CD8-positive, alpha-beta memory T cell (primary cell): ENCODE data around the gene CELSR2. TPM values are rescaled to one million over a fixed set of nuclear protein-coding genes. Genes with fewer than 3 reads are reported as not detected.
"Not testable (repeated sequence)": the region's sequence is repeated elsewhere in the genome, so short reads cannot be mapped to it uniquely, and the experiment has no call there.

Experiments
- CTCF ChIA-PET: fragments of 350-600 bp; sonication (Branson Sonifier 250); formaldehyde crosslinking; loops from one replicate; lab custom pipeline; 2021; ENCODE audit warnings: antibody characterized with exemption; lab: Charles Lee
- POLR2A ChIA-PET: fragments of 350-600 bp; sonication (Branson Sonifier 250); formaldehyde crosslinking; loops from one replicate; lab custom pipeline; 2021; ENCODE audit warnings: antibody characterized with exemption; lab: Charles Lee
- DNase-seq, 5 donors: peaks; one replicate each; pipeline versions ENCODE4 v3.0.0 to v3.0.0-alpha.2; 2020 to 2022; ENCODE audit warnings: mixed read lengths in 1 of 5
- H3K27ac ChIP-seq: one replicate; pipeline ENCODE4 v1.7.0; 2013; ENCODE audit warnings: low read depth, mild to moderate bottlenecking, low read length, moderate library complexity
- H3K27me3 ChIP-seq: 2 replicates; pipeline ENCODE4 v1.7.0; 2013; ENCODE audit warnings: low read length, mild to moderate bottlenecking; ENCODE audit not compliant: insufficient read depth, poor library complexity, severe bottlenecking
- H3K36me3 ChIP-seq: 2 replicates; pipeline ENCODE4 v1.7.0; 2013; ENCODE audit warnings: mild to moderate bottlenecking, low read length, moderate library complexity; ENCODE audit not compliant: insufficient read depth
- H3K4me1 ChIP-seq: 2 replicates; pipeline ENCODE4 v1.7.0; 2013; ENCODE audit warnings: mild to moderate bottlenecking, low read length, moderate library complexity; ENCODE audit not compliant: insufficient read depth
- H3K4me3 ChIP-seq: 2 replicates; pipeline ENCODE4 v1.7.0; 2013; ENCODE audit warnings: mild to moderate bottlenecking, low read length
- H3K9me3 ChIP-seq: 2 replicates; pipeline ENCODE4 v1.7.0; 2013; ENCODE audit warnings: mild to moderate bottlenecking, low read length
- H3K27ac Mint-ChIP-seq, 8 donors: one replicate each; pipeline ENCODE4 v1.8.0; 2020 to 2021; ENCODE audit warnings: mixed read lengths in 8 of 8, mild to moderate bottlenecking in 6 of 8, inconsistent platforms in 3 of 8, moderate library complexity in 3 of 8
- H3K27me3 Mint-ChIP-seq, 2 donors: one replicate each; pipeline ENCODE4 v1.8.0; 2020 to 2021; ENCODE audit warnings: mixed read lengths in 2 of 2, mild to moderate bottlenecking in 1 of 2, moderate library complexity in 1 of 2
- H3K36me3 Mint-ChIP-seq, 3 donors: one replicate each; pipeline ENCODE4 v1.8.0; 2020 to 2021; ENCODE audit warnings: mixed read lengths in 3 of 3, inconsistent platforms in 1 of 3, mild to moderate bottlenecking in 1 of 3
- H3K4me1 Mint-ChIP-seq, 3 donors: one replicate each; pipeline ENCODE4 v1.8.0; 2020 to 2021; ENCODE audit warnings: mixed read lengths in 3 of 3, inconsistent platforms in 1 of 3, mild to moderate bottlenecking in 1 of 3
- H3K4me3 Mint-ChIP-seq, 7 donors: one replicate each; pipeline ENCODE4 v1.8.0; 2020 to 2021; ENCODE audit warnings: mixed read lengths in 7 of 7, mild to moderate bottlenecking in 6 of 7, moderate library complexity in 4 of 7, inconsistent platforms in 2 of 7
- H3K9me3 Mint-ChIP-seq, 5 donors: one replicate each; pipeline ENCODE4 v1.8.0; 2020 to 2022; ENCODE audit warnings: mixed read lengths in 5 of 5, mild to moderate bottlenecking in 3 of 5, moderate library complexity in 2 of 5, inconsistent platforms in 1 of 5
- polyA plus RNA-seq: library from polyadenylated mRNA; unstranded; fragments of 300-500 nt; fragmentation: Illumina TruSeq; gene quantifications from one replicate; pipeline ENCODE4 v1.2.3, GENCODE V29; 2021
- total RNA-seq, 2 experiments: library from RNA; stranded (reverse); gene quantifications; one replicate each; pipeline ENCODE4 v1.2.3, GENCODE V29; 2021

Gene CELSR2
- total and polyA plus RNA-seq, 3 experiments from 2014 or later = 0.77 to 2.8 (median 2.7) TPM

DNA sequence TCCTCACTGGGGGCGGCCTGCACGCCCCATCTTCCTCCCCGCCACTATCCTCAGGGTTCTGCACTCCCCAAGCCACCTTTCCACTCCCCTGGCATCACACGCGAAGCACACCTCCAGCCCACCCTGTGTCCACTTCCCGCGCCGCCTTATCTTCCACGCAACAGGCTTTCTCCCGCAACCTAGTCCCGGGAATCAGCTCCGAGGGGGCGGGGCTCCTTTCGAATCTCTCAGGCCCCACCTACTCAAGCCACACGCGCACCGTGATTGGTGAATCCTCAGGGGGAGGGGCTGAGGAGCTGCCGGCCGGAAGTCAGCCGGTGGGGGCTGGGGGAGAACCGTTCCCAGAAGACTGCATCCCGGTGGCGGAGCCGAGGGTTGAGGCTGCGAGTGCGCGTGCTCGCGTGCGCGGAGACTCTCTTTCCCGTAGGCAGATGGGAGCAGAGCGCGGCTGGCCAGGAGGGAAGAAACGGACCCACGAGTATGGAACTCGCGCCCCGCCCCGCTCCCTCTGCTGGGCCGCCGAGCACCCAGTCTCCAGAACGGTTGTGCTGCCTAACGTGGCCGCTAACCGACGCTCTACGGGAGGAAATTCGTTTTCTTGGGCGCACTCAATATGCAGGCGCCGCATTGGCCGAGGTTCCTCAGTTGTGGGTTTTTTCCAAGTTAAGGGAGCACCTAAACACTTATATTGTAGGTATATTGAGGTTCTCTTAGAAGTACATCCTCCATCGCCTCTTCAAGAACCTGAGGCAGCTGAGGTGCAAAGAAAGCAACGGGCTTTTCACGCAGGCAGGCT lies 33.8 kb downstream of the CELSR2 start, which contains the start of gene PSRC1:
Gene PSRC1, minus strand, starts transcription at position 194 of the 796 bp plus-strand sequence.
- H3K4me3 Mint-ChIP-seq = peak within 1 kb of the TSS; percentile 92 to 99 (median 98)
- Histone ChIP-seq H3K27me3 (no peaks in the 10 kb centered on the region), H3K9me3 (no peaks in the 10 kb centered on the region), H3K4me1 (peaks cover 5% of the 10 kb centered on the region), H3K4me3 (peak within 1 kb of the TSS; percentile 65), H3K36me3 (no peaks in the 10 kb centered on the region), H3K27ac (peak within 1 kb of the TSS; percentile 78)
- peak within 1 kb of the TSS; percentile 68 to 95 (median 92) for H3K27ac Mint-ChIP-seq
- DNase-seq = peak; percentile 85 to 93 (median 90)
- H3K9me3 Mint-ChIP-seq = no peaks in the 10 kb centered on the region
- H3K36me3 Mint-ChIP-seq = peaks cover 0 to 4% (median 0%) of the 10 kb centered on the region in 3 donors
- H3K4me1 Mint-ChIP-seq = peaks cover 10 to 22% (median 11%) of the 10 kb centered on the region in 3 donors
- CTCF ChIA-PET = interaction anchor here (0.9 to 2.3 kb wide), 9 partner anchors 24 to 250 kb away, joined by 3 to 12 read pairs (median 4); partner anchors contain the start of genes MYBPHL and SORT1
- no peaks in the 10 kb centered on the region for H3K27me3 Mint-ChIP-seq
- POLR2A ChIA-PET = interaction anchor here (0.5 to 1.6 kb wide), 4 partner anchors 35 to 142 kb away, joined by 4 to 5 read pairs (median 4); partner anchors contain the start of gene SORT1

DNA sequence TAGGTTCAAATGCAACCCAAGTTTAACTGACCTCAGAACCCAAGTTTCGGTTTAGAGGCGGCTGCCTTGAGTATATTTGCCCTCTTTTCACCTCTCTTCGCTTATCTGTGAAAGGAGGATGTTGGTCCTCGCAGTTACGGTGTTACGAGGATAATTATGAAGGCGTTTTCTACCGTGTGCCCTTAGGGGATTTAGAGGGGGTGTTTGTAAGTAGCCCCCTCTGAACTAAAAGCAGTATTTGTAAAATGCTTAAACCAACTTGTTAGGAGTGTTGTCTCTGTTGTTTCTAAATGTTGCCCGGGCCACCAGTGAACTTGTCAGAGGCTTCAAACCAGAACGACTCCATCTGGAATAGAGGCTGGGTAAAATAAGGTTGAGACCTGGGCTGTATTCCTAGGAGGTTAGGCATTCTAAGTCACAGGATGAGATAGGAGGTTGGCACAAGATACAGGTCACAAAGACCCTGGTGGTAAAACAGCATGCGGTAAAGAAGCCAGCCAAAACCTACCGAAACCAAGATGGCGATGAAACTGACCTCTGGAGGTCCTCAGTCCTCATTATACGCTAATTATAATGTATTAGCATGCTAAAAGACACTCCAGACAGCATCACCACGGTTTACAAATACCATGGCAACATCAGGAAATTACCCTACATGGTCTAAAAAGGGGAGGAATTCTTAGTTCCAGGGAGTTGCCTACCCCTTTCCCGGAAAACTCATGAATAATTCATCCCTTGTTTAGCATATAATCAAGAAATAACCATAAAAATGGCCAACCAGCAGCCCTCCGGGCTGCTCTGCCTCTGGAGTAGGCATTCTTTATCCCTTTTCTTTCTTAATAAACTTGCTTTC lies 34.6 kb downstream of the CELSR2 start:
- ChIA-PET CTCF (interaction anchor here (1.6 to 1.7 kb wide), 2 partner anchors 118 to 207 kb away, joined by 5 to 7 read pairs; no protein-coding TSS in a partner anchor), POLR2A (interaction anchor here (0.5 to 1.6 kb wide), 2 partner anchors 34 to 113 kb away, joined by 4 to 5 read pairs; partner anchors contain the start of gene SORT1)
- Histone ChIP-seq H3K4me3 (peak overlapping the region; percentile 65), H3K27me3 (no peaks in the 10 kb centered on the region), H3K4me1 (peaks cover 5% of the 10 kb centered on the region), H3K27ac (peak overlapping the region; percentile 78), H3K9me3 (no peaks in the 10 kb centered on the region), H3K36me3 (no peaks in the 10 kb centered on the region)
- H3K9me3 Mint-ChIP-seq = no peaks in the 10 kb centered on the region
- no peak for DNase-seq
- peak overlapping the region; percentile 92 to 99 (median 98) for H3K4me3 Mint-ChIP-seq
- H3K27ac Mint-ChIP-seq = peak overlapping the region; percentile 66 to 95 (median 92)
- H3K27me3 Mint-ChIP-seq = peaks cover 0 to 5% of the 10 kb centered on the region in 2 donors
- H3K4me1 Mint-ChIP-seq = peaks cover 10 to 22% (median 11%) of the 10 kb centered on the region in 3 donors
- peaks cover 0 to 4% (median 0%) of the 10 kb centered on the region in 3 donors for H3K36me3 Mint-ChIP-seq

DNA sequence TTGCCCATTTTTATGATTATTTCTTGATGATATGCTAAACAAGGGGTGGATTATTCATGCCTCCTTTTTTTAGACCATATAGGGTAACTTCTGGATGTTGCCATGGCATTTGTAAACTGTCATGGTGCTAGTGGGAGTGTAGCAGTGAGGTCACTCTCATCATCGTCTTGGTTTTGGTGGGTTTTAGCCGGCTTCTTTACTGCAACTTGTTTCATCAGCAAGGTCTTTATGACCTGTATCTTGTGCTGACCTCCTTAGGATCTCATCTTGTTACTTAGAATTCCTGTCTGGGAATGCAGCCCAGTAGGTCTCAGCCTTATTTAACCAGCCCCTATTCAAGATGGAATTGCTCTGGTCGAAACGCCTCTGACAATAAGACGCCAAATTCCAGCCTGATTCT lies 37.4 kb downstream of the CELSR2 start:
- H3K27ac Mint-ChIP-seq, H3K27me3 ChIP-seq, H3K9me3 ChIP-seq, H3K9me3 Mint-ChIP-seq, H3K27ac ChIP-seq, H3K36me3 Mint-ChIP-seq, H3K27me3 Mint-ChIP-seq, CTCF ChIA-PET, H3K4me1 ChIP-seq, H3K4me3 ChIP-seq, H3K36me3 ChIP-seq, DNase-seq: not testable (repeated sequence)
- POLR2A ChIA-PET = interaction anchor here (0.7 kb wide), 1 partner anchor 198 kb away, joined by 6 read pairs; no protein-coding TSS in a partner anchor
- Mint-ChIP-seq H3K4me3 (peak overlapping the region in 1 of 7 donors; percentile 66), H3K4me1 (peaks cover 8 to 22% (median 11%) of the 10 kb centered on the region in 3 donors)

DNA sequence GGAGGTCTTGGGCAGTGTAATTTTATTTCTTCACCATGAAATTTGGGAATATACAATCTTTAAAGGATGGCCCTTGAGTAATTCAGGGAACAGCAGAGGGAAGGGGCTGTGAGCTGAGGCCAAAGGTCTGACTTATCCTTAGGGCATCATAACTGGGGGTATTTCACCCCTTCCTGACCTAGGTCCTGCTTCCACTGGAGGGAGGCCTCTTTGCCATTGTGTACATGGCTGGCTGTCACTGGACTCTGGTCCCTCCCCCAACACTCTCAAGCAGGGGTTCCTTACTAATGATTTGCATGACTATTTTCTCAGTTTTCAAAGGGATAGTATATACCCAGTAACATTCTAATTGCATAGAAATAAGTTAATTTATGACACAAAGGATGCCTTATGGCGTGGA lies 40.8 kb downstream of the CELSR2 start:
- Mint-ChIP-seq H3K4me1 (no peaks in the 10 kb centered on the region), H3K9me3 (no peaks in the 10 kb centered on the region), H3K36me3 (no peaks in the 10 kb centered on the region), H3K4me3 (no peak overlapping the region), H3K27ac (no peak overlapping the region), H3K27me3 (peaks cover 8 to 24% of the 10 kb centered on the region in 2 donors)
- H3K27me3 ChIP-seq = no peaks in the 10 kb centered on the region
- no peak overlapping the region for H3K27ac ChIP-seq
- H3K9me3 ChIP-seq = no peaks in the 10 kb centered on the region
- H3K36me3 ChIP-seq = no peaks in the 10 kb centered on the region
- ChIA-PET CTCF (interaction anchor here (1.4 kb wide), 1 partner anchor 110 kb away, joined by 5 read pairs; no protein-coding TSS in a partner anchor), POLR2A (no interaction called here)
- H3K4me3 ChIP-seq = no peak overlapping the region
- DNase-seq = no peak
- no peaks in the 10 kb centered on the region for H3K4me1 ChIP-seq

DNA sequence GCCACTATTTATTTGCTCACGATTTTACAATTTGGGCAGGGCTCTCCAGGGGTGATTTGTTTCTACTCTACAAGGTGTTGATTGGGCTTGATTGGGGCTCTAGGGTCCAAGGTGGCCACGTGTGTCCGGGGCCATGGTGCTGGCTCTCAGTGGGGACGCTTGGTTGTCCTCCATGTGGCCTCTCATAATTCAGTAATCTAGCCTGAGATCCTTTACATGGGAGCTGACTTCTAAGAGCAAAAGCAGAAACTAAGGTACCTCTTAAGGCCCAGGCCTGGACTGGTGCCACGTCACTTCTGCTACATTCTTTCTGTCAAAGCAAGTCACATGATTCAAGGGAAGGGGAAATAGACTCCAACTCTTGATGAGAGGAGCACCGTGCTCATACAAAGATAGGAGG lies 41.7 kb downstream of the CELSR2 start:
- H3K27me3 ChIP-seq = no peaks in the 10 kb centered on the region
- CTCF ChIA-PET = no interaction called here

DNA sequence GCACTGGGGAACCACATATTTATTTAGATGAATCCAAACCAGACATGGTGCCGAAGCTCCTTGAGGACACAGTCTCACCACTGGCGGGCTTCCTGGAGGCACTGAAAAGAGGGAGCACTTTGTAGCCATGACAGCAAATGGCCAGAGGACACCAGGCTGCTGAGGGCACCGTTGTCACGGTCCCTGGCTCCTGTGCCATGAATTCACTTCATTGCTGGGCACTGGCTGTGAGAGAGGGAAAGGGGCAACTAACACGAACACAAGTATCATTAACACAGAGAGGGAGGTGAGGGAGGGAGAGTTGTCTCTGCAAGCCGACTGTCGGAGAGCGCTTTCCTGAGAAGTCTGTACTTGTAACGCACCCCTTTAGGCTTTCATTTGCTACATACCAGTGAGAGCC lies 43.0 kb downstream of the CELSR2 start:
- H3K27me3 ChIP-seq = no peaks in the 10 kb centered on the region
- no peak overlapping the region for H3K4me3 Mint-ChIP-seq
- H3K36me3 ChIP-seq = no peaks in the 10 kb centered on the region
- H3K27me3 Mint-ChIP-seq = peaks cover 14 to 32% of the 10 kb centered on the region in 2 donors
- no peak overlapping the region for H3K27ac ChIP-seq
- no peaks in the 10 kb centered on the region for H3K36me3 Mint-ChIP-seq
- H3K9me3 ChIP-seq = no peaks in the 10 kb centered on the region
- POLR2A ChIA-PET = no interaction called here
- no peak overlapping the region for H3K4me3 ChIP-seq
- CTCF ChIA-PET = no interaction called here
- peak overlapping the region in 1 of 8 donors; percentile 92 for H3K27ac Mint-ChIP-seq
- no peaks in the 10 kb centered on the region for H3K9me3 Mint-ChIP-seq
- H3K4me1 ChIP-seq = no peaks in the 10 kb centered on the region
- no peaks in the 10 kb centered on the region for H3K4me1 Mint-ChIP-seq
- DNase-seq = no peak

More for the DNA sequence above, 41.7 kb downstream of the CELSR2 start:
- peaks cover 14 to 31% of the 10 kb centered on the region in 2 donors for H3K27me3 Mint-ChIP-seq
- POLR2A ChIA-PET = no interaction called here
- no peak for DNase-seq
- no peaks in the 10 kb centered on the region for H3K4me1 Mint-ChIP-seq
- Histone ChIP-seq H3K36me3 (no peaks in the 10 kb centered on the region), H3K4me1 (no peaks in the 10 kb centered on the region), H3K9me3 (no peaks in the 10 kb centered on the region), H3K27ac (no peak overlapping the region), H3K4me3 (no peak overlapping the region)
- no peak overlapping the region for H3K4me3 Mint-ChIP-seq
- no peaks in the 10 kb centered on the region for H3K36me3 Mint-ChIP-seq
- H3K27ac Mint-ChIP-seq = peak overlapping the region in 1 of 8 donors; percentile 64
- H3K9me3 Mint-ChIP-seq = no peaks in the 10 kb centered on the region

DNA sequence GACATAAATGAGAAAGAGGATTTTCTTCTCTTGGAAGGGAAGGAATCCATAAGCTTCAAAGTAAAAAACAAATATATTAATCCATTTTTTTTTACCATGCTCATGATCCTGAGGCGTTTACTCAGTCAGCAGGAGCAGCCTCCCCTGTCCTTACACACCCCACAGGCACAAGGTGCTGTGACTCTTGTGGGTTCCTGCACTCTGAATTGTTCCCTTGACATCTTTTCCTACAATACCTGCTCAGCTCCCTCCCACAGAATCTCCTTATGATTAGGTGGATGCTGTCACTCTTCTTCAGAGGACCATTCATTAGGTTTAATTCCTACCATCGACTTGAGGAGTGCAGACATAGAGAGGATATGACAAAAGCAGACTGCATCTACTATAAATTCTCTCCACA lies 43.7 kb downstream of the CELSR2 start:
- no peak overlapping the region for H3K27ac Mint-ChIP-seq
- Histone ChIP-seq H3K4me1 (no peaks in the 10 kb centered on the region), H3K27ac (no peak overlapping the region), H3K27me3 (no peaks in the 10 kb centered on the region), H3K36me3 (no peaks in the 10 kb centered on the region), H3K9me3 (no peaks in the 10 kb centered on the region), H3K4me3 (no peak overlapping the region)
- no peaks in the 10 kb centered on the region for H3K4me1 Mint-ChIP-seq
- DNase-seq = no peak
- POLR2A ChIA-PET = no interaction called here
- peaks cover 14 to 32% of the 10 kb centered on the region in 2 donors for H3K27me3 Mint-ChIP-seq
- no peaks in the 10 kb centered on the region for H3K9me3 Mint-ChIP-seq
- CTCF ChIA-PET = no interaction called here
- no peaks in the 10 kb centered on the region for H3K36me3 Mint-ChIP-seq
- H3K4me3 Mint-ChIP-seq = no peak overlapping the region
